ENCODE results near the gene LRRN3. TPM values are rescaled to one million over a fixed set of nuclear protein-coding genes. Genes with fewer than 3 reads are reported as not detected.

The LRRN3 gene
- total and polyA plus RNA-seq, 2 of the 8 experiments (the other 6 are each of a cell fraction or from before 2014, with no cell fraction given): 0.20 to 0.32 TPM

DNA sequence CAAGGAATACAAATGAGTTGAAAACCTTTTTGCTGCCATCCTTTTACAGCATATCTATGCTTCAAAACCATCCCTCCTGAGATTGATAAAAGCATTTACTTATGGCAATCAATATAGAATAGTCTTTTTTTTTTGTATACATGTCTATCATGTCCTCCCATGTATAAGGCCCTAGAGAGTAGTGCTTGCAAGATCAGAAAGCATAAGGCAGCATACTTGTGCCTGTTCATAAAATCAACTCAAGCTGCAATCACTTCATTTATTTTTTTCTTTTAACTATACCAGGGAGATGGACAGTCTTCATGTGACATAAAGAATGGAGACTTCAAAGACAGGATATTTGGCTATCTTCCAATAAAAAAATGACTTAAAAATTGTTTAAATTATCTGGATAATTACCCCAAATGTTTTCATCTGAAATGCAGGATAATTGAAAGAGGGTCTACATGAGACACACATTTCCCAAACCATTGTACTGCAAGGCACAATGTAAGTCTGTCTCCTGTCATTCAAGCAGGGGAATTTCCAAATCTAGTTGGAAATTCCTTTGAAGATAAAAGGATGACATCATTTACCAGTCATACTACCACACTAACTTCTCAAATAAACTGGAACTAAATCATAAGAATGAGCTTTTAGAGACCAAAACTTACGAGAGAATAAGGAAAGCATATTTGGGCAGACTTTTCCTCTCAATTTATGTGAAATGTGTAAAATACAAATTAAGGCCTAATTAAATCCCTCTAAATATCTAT is 22.5 kb downstream of the LRRN3 start:
- Histone ChIP-seq H4K20me1 (replicated peaks in 1 of 2; ENCODE audit: control insufficient read depth in 1 of 2, insufficient read depth in 2 of 2, low read length in 2 of 2) (no peaks in the 10 kb centered on the region), H3K27ac (ENCODE audit: low read depth, low read length) (no peak overlapping the region), H3K4me2 (ENCODE audit: insufficient read depth in 1 of 2, low read depth in 2 of 2, low read length in 2 of 2) (no peak overlapping the region), H3K4me1 (replicated peaks in 1 of 4; ENCODE audit: control insufficient read depth in 3 of 4, insufficient read depth in 4 of 4, low read length in 3 of 4) (no peaks in the 10 kb centered on the region), H3K79me1 (ENCODE audit: low read depth, low read length) (no peaks in the 10 kb centered on the region), H3K4me3 (ENCODE audit: extremely low read depth in 1 of 4, insufficient read depth in 2 of 4, low read depth in 3 of 4, low read length in 4 of 4) (no peak overlapping the region), H3K14ac (ENCODE audit: insufficient read length) (no peak overlapping the region), H3K79me2 (ENCODE audit: control insufficient read depth in 1 of 2, insufficient read depth in 2 of 2, low read length in 2 of 2) (no peaks in the 10 kb centered on the region), H3K23me2 (ENCODE audit: low read depth, low read length) (no peaks in the 10 kb centered on the region), H2BK20ac (ENCODE audit: low read length) (no peak overlapping the region), H4K5ac (ENCODE audit: insufficient read length, low read depth, low read length) (no peak overlapping the region), H3K9me3 (ENCODE audit: insufficient read depth in 2 of 2, low read depth in 1 of 2, low read length in 1 of 2) (no peaks in the 10 kb centered on the region), H2AFZ (ENCODE audit: low read length) (no peak overlapping the region), H3K4ac (replicated peaks; ENCODE audit: insufficient read length, low read depth, low read length) (no peak overlapping the region), H2BK12ac (ENCODE audit: low read depth, low read length) (no peak overlapping the region), H4K91ac (replicated peaks; ENCODE audit: insufficient read length, low read length) (no peak overlapping the region), H4K8ac (ENCODE audit: extremely low read depth, insufficient read depth, low read length) (no peak overlapping the region), H3K27me3 (replicated peaks in 1 of 4; ENCODE audit: control insufficient read depth in 3 of 4, extremely low read depth in 1 of 4, insufficient read depth in 3 of 4, low read length in 3 of 4) (no peaks in the 10 kb centered on the region), H3K18ac (ENCODE audit: extremely low read depth, low read length) (no peak overlapping the region), H3K36me3 (ENCODE audit: control insufficient read depth in 2 of 4, insufficient read depth in 4 of 4, low read length in 3 of 4) (no peaks in the 10 kb centered on the region), H2BK5ac (ENCODE audit: low read depth, low read length) (no peak overlapping the region), H3K23ac (ENCODE audit: insufficient read length) (no peak overlapping the region), H2AK5ac (ENCODE audit: low read depth, low read length) (no peak overlapping the region), H3K56ac (replicated peaks; ENCODE audit: insufficient read length, low read depth, low read length) (no peak overlapping the region), H2BK15ac (ENCODE audit: low read length) (no peak overlapping the region), H2BK120ac (replicated peaks; ENCODE audit: low read depth, low read length) (no peak overlapping the region), H3K9ac (replicated peaks in 1 of 4; ENCODE audit: extremely low read depth in 1 of 4, low read depth in 3 of 4, low read length in 3 of 4) (no peak overlapping the region)
- ChIA-PET CTCF (ENCODE audit: partially characterized antibody) (interaction anchor here (0.7 to 1.7 kb wide), 2 partner anchors 14 to 316 kb away, joined by 5 to 6 read pairs; no protein-coding TSS in a partner anchor), POLR2A (ENCODE audit: partially characterized antibody) (no interaction called here)
- 89% methylated on average over 1 of the region's 1 CpG; no CpG with 5 or more reads in 1 of the 2 experiments for whole genome bisulfite sequencing, 2 experiments (ENCODE audit: extremely low coverage in 1 of 2, insufficient coverage in 1 of 2, insufficient read length in 1 of 2, insufficient replicate concordance in 2 of 2, low coverage in 1 of 2, low lambda C conversion rate in 2 of 2, missing lambda C conversion rate in 1 of 2)
- FAIRE-seq (no peak), DNase-seq (ENCODE audit: low read depth in 1 of 2, low spot score in 2 of 2) (no peak)
- TF ChIP-seq TAF1 (IDR thresholded peaks at IDR 0.05; ENCODE audit: low read depth, low read length): no peak
- no peak for TF ChIP-seq ASH2L (IDR thresholded peaks at IDR 0.05; ENCODE audit: low read length)
- TF ChIP-seq SUZ12 (IDR thresholded peaks at IDR 0.05; ENCODE audit: low read length): no peak
- TF ChIP-seq RAD21 (IDR thresholded peaks at IDR 0.05 in 1 of 2, conservative IDR thresholded peaks at IDR 0.05 in 1 of 2; ENCODE audit: low read depth in 2 of 2, low read length in 2 of 2): no peak
- no peak for TF ChIP-seq CHD1 (IDR thresholded peaks at IDR 0.05; ENCODE audit: low read depth, low read length)
- TF ChIP-seq SP2 (IDR thresholded peaks at IDR 0.05; ENCODE audit: low read length): no peak
- TF ChIP-seq POU5F1 (IDR thresholded peaks at IDR 0.05; ENCODE audit: low read depth, low read length): no peak
- no peak for TF ChIP-seq CBX5 (IDR thresholded peaks at IDR 0.05; ENCODE audit: low read depth, low read length)
- TF ChIP-seq RBBP5 (IDR thresholded peaks at IDR 0.05; ENCODE audit: borderline replicate concordance, low read depth, low read length): no peak
- no peak for TF ChIP-seq RXRA (IDR thresholded peaks at IDR 0.05; ENCODE audit: insufficient read depth, low read depth, low read length)
- TF ChIP-seq, protein P1, sequence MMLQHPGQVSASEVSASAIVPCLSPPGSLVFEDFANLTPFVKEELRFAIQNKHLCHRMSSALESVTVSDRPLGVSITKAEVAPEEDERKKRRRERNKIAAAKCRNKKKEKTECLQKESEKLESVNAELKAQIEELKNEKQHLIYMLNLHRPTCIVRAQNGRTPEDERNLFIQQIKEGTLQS (IDR thresholded peaks at IDR 0.05; ENCODE audit: insufficient read depth, low read depth, low read length): no peak
- no peak for TF ChIP-seq TCF12 (IDR thresholded peaks at IDR 0.05; ENCODE audit: low read depth, low read length)
- no peak for TF ChIP-seq NANOG (IDR thresholded peaks at IDR 0.05; ENCODE audit: insufficient read depth, low read depth, low read length, poor library complexity, severe bottlenecking)

Measured in H1 (cell line).